Measurements from ENCODE around the gene NLGN4X.

The NLGN4X gene

DNA sequence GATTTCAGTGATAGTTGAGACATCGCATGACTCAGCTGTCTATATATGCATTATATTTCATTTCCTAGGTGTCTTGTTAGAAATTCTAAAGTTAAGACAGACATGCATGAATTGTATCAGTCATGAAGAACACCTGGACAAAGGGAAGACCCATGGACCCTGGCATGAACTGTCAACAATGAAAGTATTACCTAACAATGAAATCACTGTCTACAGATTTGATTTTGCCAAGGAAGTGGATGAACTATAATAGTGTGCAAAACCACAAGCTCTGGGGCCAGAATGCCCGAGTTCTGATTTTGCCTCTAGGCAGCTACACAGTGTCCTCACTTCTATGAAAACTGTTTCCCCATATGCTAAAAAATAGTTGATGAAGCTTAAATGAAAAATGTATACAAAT lies 386.1 kb downstream of the NLGN4X start:
- DNase-seq, result no peak

All from activated T-cell treated with anti-CD3 and anti-CD28 coated beads, Interleukin-2, amount 50 U/mL, for 48 hours (primary cell).